Measurements from ENCODE around the gene ARG2.

GRCh38 chr14:67574156-67574555 lies 45.6 kb upstream of the ARG2 start:
- TF ChIP-seq EZH2 (IDR thresholded peaks at IDR 0.05; ENCODE audit: low read length, missing control alignments) (no peak), CTCF (conservative IDR thresholded peaks at IDR 0.05 in 1 of 2, IDR thresholded peaks at IDR 0.05 in 1 of 2; ENCODE audit: low read depth in 1 of 2, low read length in 2 of 2) (no peak)

All from fibroblast of lung (primary cell).